HCT116 (cell line): ENCODE data around the gene OSCP1. TPM values are rescaled to one million over a fixed set of nuclear protein-coding genes. Genes with fewer than 3 reads are reported as not detected.

ENCODE experiments used
- EZH2 ChIP-seq: fragments of 200-600 bp; sonication (generic); IDR thresholded peaks from 2 replicates; pipeline ENCODE4 v1.6.1; 2017; ENCODE audit warnings: antibody characterized with exemption, mixed run types
- MAX ChIP-seq: IDR thresholded peaks from 2 replicates; pipeline ENCODE4 v1.6.1; 2012
- POLR2A ChIP-seq: IDR thresholded peaks from 2 replicates; pipeline ENCODE4 v1.7.0; 2011; ENCODE audit warnings: borderline replicate concordance; ENCODE audit not compliant: insufficient read depth, insufficient read length; ENCODE audit errors: extremely low read depth
- POLR2AphosphoS5 ChIP-seq: IDR thresholded peaks from 2 replicates; pipeline ENCODE4 v1.6.1; 2011; ENCODE audit warnings: mild to moderate bottlenecking, low read depth, low read length, moderate library complexity
- REST ChIP-seq: IDR thresholded peaks from 2 replicates; pipeline ENCODE4 v1.6.1; 2012; ENCODE audit warnings: low read depth
- SRF ChIP-seq: IDR thresholded peaks from 2 replicates; pipeline ENCODE4 v1.6.1; 2012; ENCODE audit warnings: low read depth
- ZBTB33 ChIP-seq: IDR thresholded peaks from 2 replicates; pipeline ENCODE4 v1.6.1; 2011; ENCODE audit warnings: mild to moderate bottlenecking, low read length, moderate library complexity; ENCODE audit not compliant: insufficient replicate concordance; ENCODE audit errors: extremely low read depth
- total RNA-seq: library from RNA; stranded (reverse); gene quantifications from one replicate; pipeline ENCODE4 v1.2.1, GENCODE V29; 2021; ENCODE audit not compliant: unreplicated experiment

The OSCP1 gene
- total RNA-seq, 1 experiment from 2014 or later, result 4.1 TPM

- TF ChIP-seq REST, result no peak
- no peak for TF ChIP-seq POLR2AphosphoS5
- TF ChIP-seq POLR2A, result no peak
- no peak for TF ChIP-seq EZH2
- no peak for TF ChIP-seq SRF
- TF ChIP-seq ZBTB33, result no peak
- TF ChIP-seq MAX, result no peak
- TF ChIP-seq, all 23 proteins: peak for 0
Observed at GRCh38 chr1:36414384-36414783, 35.9 kb downstream of the OSCP1 start (continued).
